ENCODE results near the gene ITGB1.
A peak's percentile ranks its signal among the peaks of the same experiment; 100 is the strongest.
"Not testable (repeated sequence)": the region's sequence is repeated elsewhere in the genome, so short reads cannot be mapped to it uniquely, and the experiment has no call there.

ITGB1 gene

DNA sequence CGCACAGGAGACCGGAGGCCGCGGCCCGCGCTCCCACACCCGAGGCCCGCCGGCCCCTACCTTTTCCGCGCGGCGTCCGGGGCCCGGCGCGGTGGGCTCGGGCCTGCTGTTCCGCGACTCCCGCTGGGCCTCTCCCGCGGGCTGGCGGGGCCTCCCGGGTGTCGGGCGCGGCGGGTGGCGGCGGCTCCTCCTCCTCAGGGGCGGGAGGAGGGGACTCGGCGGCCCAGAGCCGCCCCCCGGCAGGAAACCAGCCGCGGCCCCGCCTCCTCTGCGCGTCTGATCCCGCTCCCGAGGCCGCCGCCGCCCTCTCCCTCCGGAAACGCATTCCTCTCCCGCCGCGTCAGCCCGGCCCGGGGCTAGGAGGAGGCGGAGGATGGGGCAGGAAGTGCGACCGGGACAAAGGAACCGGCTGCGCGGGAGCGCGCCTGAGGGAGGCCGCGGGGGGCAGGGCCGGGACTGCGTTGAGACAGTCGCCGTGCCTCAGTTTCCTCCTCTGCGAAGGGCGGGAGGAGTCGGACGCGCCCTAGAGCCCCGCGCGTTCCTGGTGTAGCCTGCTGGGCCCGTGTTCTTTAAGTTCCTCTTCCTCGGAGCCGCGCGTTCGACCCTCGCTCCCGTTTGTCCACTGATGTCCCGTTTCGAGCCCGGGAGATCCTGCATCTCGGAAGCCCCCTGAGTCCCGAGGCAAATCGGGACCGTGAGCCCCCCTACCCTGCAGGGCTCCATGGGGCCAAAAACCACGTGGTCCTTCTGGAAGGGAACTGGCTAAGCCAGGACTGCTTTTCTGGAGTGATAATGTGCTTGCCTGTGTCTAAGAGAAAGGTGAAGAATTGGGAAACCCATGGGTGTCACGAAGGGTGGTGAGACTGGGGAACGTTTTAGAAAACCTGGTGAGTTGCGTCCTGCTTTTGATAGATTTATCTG, at the start of gene ITGB1:
Gene ITGB1, minus strand, starts transcription at position 146 of the 921 bp plus-strand sequence. CDS start 22,672 bp downstream, outside the sequence.
- peak within 1 kb of the TSS; percentile 98 for H3K4me2 ChIP-seq
- H3K4me3 ChIP-seq (IDR thresholded peaks at IDR 0.05; ENCODE audit: insufficient read depth, low read depth, low read length), result peak within 1 kb of the TSS; percentile 35
- H3K27ac ChIP-seq, result peak within 1 kb of the TSS; percentile 45
- peak within 1 kb of the TSS; percentile 84 for H3K9ac ChIP-seq
- TF ChIP-seq CTCF (conservative IDR thresholded peaks at IDR 0.05; ENCODE audit: low read depth, low read length), result no peak
- peaks cover 32% of the 10 kb centered on the region; the same call in 1 of the 2 replicates for H3K79me2 ChIP-seq (ENCODE audit: insufficient read depth, low read depth)
- peaks cover 48% of the 10 kb centered on the region for H3K4me1 ChIP-seq (ENCODE audit: low read depth, poor library complexity, severe bottlenecking)
- peak within 1 kb of the TSS; percentile 100 for H2AFZ ChIP-seq (ENCODE audit: low read depth)
- H3K36me3 ChIP-seq (ENCODE audit: insufficient read depth), result no peaks in the 10 kb centered on the region
- no peaks in the 10 kb centered on the region for H3K27me3 ChIP-seq (ENCODE audit: insufficient read depth, low read depth)
- H4K20me1 ChIP-seq (ENCODE audit: insufficient read depth), result no peaks in the 10 kb centered on the region

- H2AFZ ChIP-seq (ENCODE audit: low read depth), result no peak overlapping the region
- H3K4me2 ChIP-seq, result no peak overlapping the region
Measured at GRCh38 chr10:33006342-33006887, 48.4 kb upstream of the ITGB1 start.

DNA sequence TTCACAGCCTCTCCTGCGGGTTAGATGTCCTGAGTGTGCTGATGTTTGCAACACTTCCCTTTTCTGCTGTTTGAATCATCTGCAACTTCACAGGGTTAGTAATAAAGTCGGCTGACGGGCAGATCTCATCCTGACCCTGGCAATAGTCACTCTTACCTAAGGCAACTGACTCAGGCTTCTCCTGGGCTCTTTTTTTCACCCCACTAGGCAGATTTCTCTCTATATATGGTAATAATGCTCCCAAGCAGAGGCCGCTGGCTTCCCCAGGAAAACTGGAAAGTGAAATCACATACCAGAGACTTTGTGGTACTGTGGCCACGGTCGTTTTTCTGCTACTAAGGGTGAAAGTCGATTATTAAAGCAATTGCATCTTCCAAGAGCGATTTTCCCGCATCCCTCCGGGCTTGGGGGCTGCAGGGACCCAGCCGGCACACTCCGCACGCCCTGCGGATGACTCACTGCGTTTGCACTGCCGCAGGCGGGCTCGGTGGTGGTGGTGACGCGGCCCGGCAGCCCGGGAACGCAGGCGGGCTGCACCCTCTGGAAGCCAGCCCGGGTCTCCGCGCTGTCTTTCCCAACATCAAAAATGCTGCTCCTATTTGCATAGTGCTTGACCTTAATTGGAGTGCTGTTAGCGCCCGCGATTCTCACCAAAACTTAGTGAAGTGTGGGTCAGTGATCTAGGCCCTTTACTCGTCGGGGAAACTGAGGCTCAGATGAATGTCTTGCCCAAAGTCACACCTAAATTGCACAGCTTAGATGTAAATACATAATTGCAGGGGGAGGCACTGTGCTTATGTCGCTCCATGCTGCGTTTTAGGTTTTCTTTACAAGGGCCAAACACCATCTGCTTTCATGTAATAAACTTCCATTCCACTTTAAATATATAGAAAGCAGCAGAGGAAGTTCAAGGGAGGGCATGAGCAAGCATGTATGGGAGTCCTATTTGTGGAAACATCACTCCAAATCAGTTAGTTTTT, 47.6 kb upstream of the ITGB1 start:
- Histone ChIP-seq H3K79me2 (ENCODE audit: insufficient read depth, low read depth) (no peaks in the 10 kb centered on the region), H2AFZ (ENCODE audit: low read depth) (no peak overlapping the region), H3K27ac (no peak overlapping the region), H4K20me1 (ENCODE audit: insufficient read depth) (no peaks in the 10 kb centered on the region), H3K36me3 (ENCODE audit: insufficient read depth) (no peaks in the 10 kb centered on the region), H3K4me2 (no peak overlapping the region), H3K9ac (no peak overlapping the region), H3K27me3 (ENCODE audit: insufficient read depth, low read depth) (no peaks in the 10 kb centered on the region), H3K4me1 (ENCODE audit: low read depth, poor library complexity, severe bottlenecking) (no peaks in the 10 kb centered on the region), H3K4me3 (IDR thresholded peaks at IDR 0.05; ENCODE audit: insufficient read depth, low read depth, low read length) (no peak overlapping the region)
- TF ChIP-seq CTCF (conservative IDR thresholded peaks at IDR 0.05; ENCODE audit: low read depth, low read length), result no peak

More at GRCh38 chr10:33006342-33006887, 48.4 kb upstream of the ITGB1 start:
- no peak for TF ChIP-seq CTCF (conservative IDR thresholded peaks at IDR 0.05; ENCODE audit: low read depth, low read length)
- Histone ChIP-seq H4K20me1 (ENCODE audit: insufficient read depth) (no peaks in the 10 kb centered on the region), H3K4me3 (IDR thresholded peaks at IDR 0.05; ENCODE audit: insufficient read depth, low read depth, low read length) (no peak overlapping the region), H3K4me1 (ENCODE audit: low read depth, poor library complexity, severe bottlenecking) (no peaks in the 10 kb centered on the region), H3K9ac (no peak overlapping the region), H3K36me3 (ENCODE audit: insufficient read depth) (no peaks in the 10 kb centered on the region), H3K27me3 (ENCODE audit: insufficient read depth, low read depth) (no peaks in the 10 kb centered on the region), H3K79me2 (ENCODE audit: insufficient read depth, low read depth) (no peaks in the 10 kb centered on the region), H3K27ac (no peak overlapping the region)

- no peak overlapping the region for H3K4me2 ChIP-seq
- H3K4me3 ChIP-seq (IDR thresholded peaks at IDR 0.05; ENCODE audit: insufficient read depth, low read depth, low read length), result no peak overlapping the region
- no peak for TF ChIP-seq CTCF (conservative IDR thresholded peaks at IDR 0.05; ENCODE audit: low read depth, low read length)
- no peak overlapping the region for H2AFZ ChIP-seq (ENCODE audit: low read depth)
- no peaks in the 10 kb centered on the region for H3K79me2 ChIP-seq (ENCODE audit: insufficient read depth, low read depth)
- H3K9ac ChIP-seq, result no peak overlapping the region
- no peaks in the 10 kb centered on the region for H3K27me3 ChIP-seq (ENCODE audit: insufficient read depth, low read depth)
- no peaks in the 10 kb centered on the region for H3K4me1 ChIP-seq (ENCODE audit: low read depth, poor library complexity, severe bottlenecking)
- no peaks in the 10 kb centered on the region for H4K20me1 ChIP-seq (ENCODE audit: insufficient read depth)
- H3K27ac ChIP-seq, result no peak overlapping the region
- H3K36me3 ChIP-seq (ENCODE audit: insufficient read depth), result no peaks in the 10 kb centered on the region
Measured at GRCh38 chr10:33001908-33002492, 44.0 kb upstream of the ITGB1 start.

- not testable (repeated sequence) for H3K27me3 ChIP-seq (ENCODE audit: insufficient read depth, low read depth); H4K20me1 ChIP-seq (ENCODE audit: insufficient read depth); H3K79me2 ChIP-seq (ENCODE audit: insufficient read depth, low read depth); H2AFZ ChIP-seq (ENCODE audit: low read depth); H3K27ac ChIP-seq; H3K4me2 ChIP-seq; H3K4me3 ChIP-seq (IDR thresholded peaks at IDR 0.05; ENCODE audit: insufficient read depth, low read depth, low read length); H3K4me1 ChIP-seq (ENCODE audit: low read depth, poor library complexity, severe bottlenecking); H3K36me3 ChIP-seq (ENCODE audit: insufficient read depth); H3K9ac ChIP-seq
Measured at GRCh38 chr10:32998060-32998581, 40.1 kb upstream of the ITGB1 start.
